CD4-positive, alpha-beta T cell (primary cell): ENCODE measurements around the gene MCF2L2. TPM values are rescaled to one million over a fixed set of nuclear protein-coding genes. Genes with fewer than 3 reads are reported as not detected.

Experiments used
- ATAC-seq: fragments of 200-7000 bp; cut with Tn5 transposase; one replicate; pipeline ENCODE4 v1.10.0; 2022; ENCODE audit warnings: mild to moderate bottlenecking; ENCODE audit not compliant: poor library complexity
- CTCF ChIA-PET: fragments of 350-600 bp; sonication (Branson Sonifier 250); formaldehyde crosslinking; loops from one replicate; lab custom pipeline; 2021; ENCODE audit warnings: antibody characterized with exemption, inconsistent platforms; lab: Charles Lee
- POLR2A ChIA-PET: fragments of 350-600 bp; sonication (Branson Sonifier 250); formaldehyde crosslinking; loops from one replicate; lab custom pipeline; 2021; ENCODE audit warnings: antibody characterized with exemption, inconsistent platforms; lab: Charles Lee
- DNase-seq, 14 experiments: peaks; one replicate each; pipeline ENCODE4 v3.0.0-alpha.2; 2013 to 2020; ENCODE audit warnings: mixed read lengths in 2 of 14
- H3K27ac ChIP-seq, 2 donors: one replicate each; pipeline versions ENCODE4 v1.5.1 to v1.7.0; 2013; ENCODE audit warnings: low read length in 2 of 2, low read depth in 1 of 2, mild to moderate bottlenecking in 1 of 2
- H3K27me3 ChIP-seq, 2 experiments: 1 replicate in 1 of 2; 2 replicates in 1 of 2; pipeline versions ENCODE4 v1.6.1 to v1.7.0; 2013; ENCODE audit warnings: low read length in 2 of 2, control low read depth in 1 of 2, mild to moderate bottlenecking in 1 of 2, moderate library complexity in 1 of 2; ENCODE audit not compliant: insufficient read depth in 2 of 2, control insufficient read depth in 1 of 2
- H3K36me3 ChIP-seq: one replicate; pipeline ENCODE4 v1.6.1; 2013; ENCODE audit warnings: low read length, control low read depth; ENCODE audit not compliant: insufficient read depth
- H3K4me1 ChIP-seq: one replicate; pipeline ENCODE4 v1.6.1; 2013; ENCODE audit warnings: low read length, control low read depth; ENCODE audit not compliant: insufficient read depth
- H3K4me3 ChIP-seq: one replicate; pipeline ENCODE4 v1.5.1; 2013; ENCODE audit warnings: mild to moderate bottlenecking, low read length, moderate library complexity
- H3K9me3 ChIP-seq, 2 experiments: 1 replicate in 1 of 2; 2 replicates in 1 of 2; pipeline versions ENCODE4 v1.6.1 to v1.7.0; 2013; ENCODE audit warnings: low read length in 2 of 2, mild to moderate bottlenecking in 2 of 2, control low read depth in 1 of 2, moderate library complexity in 1 of 2; ENCODE audit not compliant: control insufficient read depth in 1 of 2, insufficient read depth in 1 of 2
- H3K27ac Mint-ChIP-seq: one replicate; pipeline ENCODE4 v1.8.0; 2020; ENCODE audit warnings: mixed read lengths
- H3K27me3 Mint-ChIP-seq: one replicate; pipeline ENCODE4 v1.8.0; 2021; ENCODE audit warnings: mixed read lengths
- H3K36me3 Mint-ChIP-seq: one replicate; pipeline ENCODE4 v1.8.0; 2021; ENCODE audit warnings: low read depth, mixed read lengths
- H3K4me1 Mint-ChIP-seq: one replicate; pipeline ENCODE4 v1.8.0; 2021; ENCODE audit warnings: low read depth, mixed read lengths
- H3K4me3 Mint-ChIP-seq: one replicate; pipeline ENCODE4 v1.8.0; 2020; ENCODE audit warnings: mild to moderate bottlenecking, mixed read lengths
- H3K9me3 Mint-ChIP-seq: one replicate; pipeline ENCODE4 v1.8.0; 2020; ENCODE audit warnings: mixed read lengths
- intact Hi-C, 2 experiments: fragments of 100-400 bp; cut with DNase I in 1 of 2; cut with micrococcal nuclease in 1 of 2; formaldehyde crosslinking; loops; one replicate each; pipeline versions ENCODE4 v1.15.1 to v1.9.0; 2023 to 2025; cut with DNase I, micrococcal nuclease
- total RNA-seq, 174 experiments: library from RNA in 2 of 174; stranded (reverse) in 2 of 174; gene quantifications; one replicate each; pipeline ENCODE4 v1.2.3 and lab custom pipeline; 2021 to 2026
- TF ChIP-seq, protein P1 (sequence below): fragments of 200-600 bp; IDR thresholded peaks from one replicate; pipeline ENCODE4 v1.8.0; 2022; ENCODE audit warnings: antibody characterized with exemption, mild to moderate bottlenecking

MCF2L2 gene
- total RNA-seq, 2 experiments from 2014 or later = 3.8 to 4.1 TPM

GRCh38 chr3:183301937-183302580, 126.4 kb downstream of the MCF2L2 start:
- ChIA-PET POLR2A (interaction anchor here (1.7 kb wide), 1 partner anchor 16 kb away, joined by 3 read pairs; no protein-coding TSS in a partner anchor), CTCF (no interaction called here)
- TF ChIP-seq, protein P1, sequence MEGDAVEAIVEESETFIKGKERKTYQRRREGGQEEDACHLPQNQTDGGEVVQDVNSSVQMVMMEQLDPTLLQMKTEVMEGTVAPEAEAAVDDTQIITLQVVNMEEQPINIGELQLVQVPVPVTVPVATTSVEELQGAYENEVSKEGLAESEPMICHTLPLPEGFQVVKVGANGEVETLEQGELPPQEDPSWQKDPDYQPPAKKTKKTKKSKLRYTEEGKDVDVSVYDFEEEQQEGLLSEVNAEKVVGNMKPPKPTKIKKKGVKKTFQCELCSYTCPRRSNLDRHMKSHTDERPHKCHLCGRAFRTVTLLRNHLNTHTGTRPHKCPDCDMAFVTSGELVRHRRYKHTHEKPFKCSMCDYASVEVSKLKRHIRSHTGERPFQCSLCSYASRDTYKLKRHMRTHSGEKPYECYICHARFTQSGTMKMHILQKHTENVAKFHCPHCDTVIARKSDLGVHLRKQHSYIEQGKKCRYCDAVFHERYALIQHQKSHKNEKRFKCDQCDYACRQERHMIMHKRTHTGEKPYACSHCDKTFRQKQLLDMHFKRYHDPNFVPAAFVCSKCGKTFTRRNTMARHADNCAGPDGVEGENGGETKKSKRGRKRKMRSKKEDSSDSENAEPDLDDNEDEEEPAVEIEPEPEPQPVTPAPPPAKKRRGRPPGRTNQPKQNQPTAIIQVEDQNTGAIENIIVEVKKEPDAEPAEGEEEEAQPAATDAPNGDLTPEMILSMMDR = no peak
- H3K4me1 ChIP-seq = no peaks in the 10 kb centered on the region
- Mint-ChIP-seq H3K4me1 (no peaks in the 10 kb centered on the region), H3K9me3 (no peaks in the 10 kb centered on the region), H3K4me3 (no peak overlapping the region), H3K36me3 (no peaks in the 10 kb centered on the region), H3K27me3 (no peaks in the 10 kb centered on the region), H3K27ac (no peak overlapping the region)
- H3K4me3 ChIP-seq = no peak overlapping the region
- no peak overlapping the region for H3K27ac ChIP-seq
- H3K27me3 ChIP-seq = no peaks in the 10 kb centered on the region
- no peaks in the 10 kb centered on the region for H3K9me3 ChIP-seq
- DNase-seq (no peak), ATAC-seq (no peak)
- H3K36me3 ChIP-seq = no peaks in the 10 kb centered on the region
- intact Hi-C loops = no loop called here

GRCh38 chr3:183300996-183301562, 127.3 kb downstream of the MCF2L2 start:
- no peak overlapping the region for H3K4me3 ChIP-seq
- Mint-ChIP-seq H3K36me3 (no peaks in the 10 kb centered on the region), H3K27ac (no peak overlapping the region), H3K4me1 (no peaks in the 10 kb centered on the region), H3K4me3 (no peak overlapping the region), H3K27me3 (no peaks in the 10 kb centered on the region), H3K9me3 (no peaks in the 10 kb centered on the region)
- H3K27ac ChIP-seq = no peak overlapping the region
- no peak for ATAC-seq
- H3K9me3 ChIP-seq = no peaks in the 10 kb centered on the region
- no peaks in the 10 kb centered on the region for H3K4me1 ChIP-seq
- ChIA-PET CTCF (no interaction called here), POLR2A (interaction anchor here (1.7 kb wide), 1 partner anchor 15 kb away, joined by 3 read pairs; no protein-coding TSS in a partner anchor)
- no peak for DNase-seq
- intact Hi-C loops = no loop called here
- H3K36me3 ChIP-seq = no peaks in the 10 kb centered on the region
- H3K27me3 ChIP-seq = no peaks in the 10 kb centered on the region
- TF ChIP-seq, protein P1 = no peak

- no peak overlapping the region for H3K27ac ChIP-seq
- POLR2A ChIA-PET = no interaction called here
- H3K9me3 ChIP-seq = no peaks in the 10 kb centered on the region
- intact Hi-C loops = no loop called here
- peaks cover 4% of the 10 kb centered on the region for H3K36me3 ChIP-seq
- DNase-seq (no peak), ATAC-seq (no peak)
- no peak overlapping the region for H3K27ac Mint-ChIP-seq
- no peaks in the 10 kb centered on the region for H3K4me1 Mint-ChIP-seq
- H3K4me3 ChIP-seq = no peak overlapping the region
- TF ChIP-seq, protein P1 = no peak
- H3K4me3 Mint-ChIP-seq = no peak overlapping the region
- H3K36me3 Mint-ChIP-seq = no peaks in the 10 kb centered on the region
- no peaks in the 10 kb centered on the region for H3K27me3 Mint-ChIP-seq
- no peaks in the 10 kb centered on the region for H3K4me1 ChIP-seq
- CTCF ChIA-PET = no interaction called here
- H3K27me3 ChIP-seq = no peaks in the 10 kb centered on the region
- no peaks in the 10 kb centered on the region for H3K9me3 Mint-ChIP-seq
These were observed 128.4 kb downstream of the MCF2L2 start for GRCh38 chr3:183299976-183300375.
